A375 (cell line): ENCODE data around the gene SAFB. TPM values are rescaled to one million over a fixed set of nuclear protein-coding genes. Genes with fewer than 3 reads are reported as not detected.

Source experiments
- small RNA-seq: library from RNA; depleted of rRNA; stranded (forward); fragments of <200 nt; gene quantifications from one replicate; pipeline ENCODE3, GENCODE V24; 2014
- total RNA-seq: library from RNA; depleted of rRNA; stranded (reverse); fragments of >200 nt; shearing (Covaris generic); gene quantifications from 2 replicates; pipeline ENCODE4 v1.2.3, GENCODE V29; 2014; rRNA removed

Gene SAFB
- 61.2 and 65.0 TPM in 2 replicates for total RNA-seq

GRCh38 chr19:5622465-5623396, at the start of gene SAFB, which contains the start of gene SAFB2:
TSS of gene SAFB (plus strand) at chr19:5623083. CDS start at chr19:5623206, 123 bp downstream.
TSS of gene SAFB2 (minus strand) at chr19:5622776. CDS start at chr19:5622715, 61 bp downstream.

GRCh38 chr19:5680437-5681368, 57.8 kb downstream of the SAFB start, which contains the start of the genes HSD11B1L and MICOS13:
TSS of gene HSD11B1L (plus strand) at chr19:5681027. CDS start at chr19:5684833, 3,806 bp downstream.
TSS of gene MICOS13 (minus strand) at chr19:5680516. CDS start at chr19:5680486, 30 bp downstream.

DNA sequence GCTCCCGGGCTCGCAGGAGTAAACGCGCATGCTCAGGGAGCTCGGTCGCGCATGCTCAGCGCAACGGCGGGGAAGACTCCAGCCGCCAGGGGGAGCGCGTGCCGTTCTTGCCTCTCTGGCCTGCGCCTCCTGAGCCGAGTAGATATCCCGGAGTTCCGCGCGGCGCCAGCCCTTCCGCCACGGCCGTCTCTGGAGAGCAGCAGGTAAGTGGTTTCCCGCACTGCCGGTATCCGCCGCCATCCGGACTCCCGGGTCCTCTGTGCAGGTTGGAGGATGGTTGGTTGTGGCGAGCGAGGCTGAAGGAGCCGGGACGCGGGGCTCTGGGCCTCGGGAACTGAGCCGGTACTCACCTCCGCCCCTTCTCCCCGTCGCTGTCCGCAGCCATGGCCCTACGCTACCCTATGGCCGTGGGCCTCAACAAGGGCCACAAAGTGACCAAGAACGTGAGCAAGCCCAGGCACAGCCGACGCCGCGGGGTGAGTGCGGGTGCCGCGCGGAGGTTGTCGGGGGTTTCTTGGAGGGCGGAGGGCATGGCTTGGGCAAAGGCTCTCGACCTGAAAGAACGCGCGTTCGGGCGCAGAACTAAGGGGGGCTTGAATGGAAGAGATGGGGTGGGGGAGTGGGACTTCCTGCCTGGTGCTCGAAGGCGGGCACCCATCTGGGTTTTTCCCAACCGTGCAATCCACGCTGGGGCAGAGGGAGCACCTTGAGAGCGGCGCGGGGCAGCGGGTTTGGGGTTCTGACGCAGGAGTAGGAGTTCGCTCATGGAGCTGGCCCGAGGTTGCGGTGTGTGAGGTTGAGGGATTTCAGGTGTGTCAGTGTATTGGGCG, 67.5 kb downstream of the SAFB start, which contains the start of gene RPL36:
Gene RPL36 (plus strand): TSS at position 171 of the 830 bp plus-strand sequence. CDS start 213 bp downstream, at position 384.

Small RNAs within 50 kb of the gene (small RNA-seq; reads per million reads assigned to genes)
- gene SNRPEP4 = not detected

Other genes with a start within 250 kb of the SAFB start
- not detected in 2 replicates for gene ZNRF4, start 167.7 kb upstream of the SAFB start, total RNA-seq
- 0.24 and 0.64 TPM in 2 replicates for gene TINCR, start 55.1 kb upstream of the SAFB start, total RNA-seq
- gene SAFB2, start 307 bp upstream of the SAFB start, total RNA-seq = 45.6 and 45.8 TPM in 2 replicates
- gene MICOS13, start 57.4 kb downstream of the SAFB start, total RNA-seq = 232 and 245 TPM in 2 replicates
- 46.2 and 46.3 TPM in 2 replicates for gene HSD11B1L, start 57.9 kb downstream of the SAFB start, total RNA-seq
- 2,537 and 2,543 TPM in 2 replicates for gene RPL36, start 67.2 kb downstream of the SAFB start, total RNA-seq
- 306 and 350 TPM in 2 replicates for gene LONP1, start 97.1 kb downstream of the SAFB start, total RNA-seq
- gene CATSPERD, start 97.6 kb downstream of the SAFB start, total RNA-seq = not detected in 2 replicates
- 6.8 and 10.4 TPM in 2 replicates for gene PRR22, start 161.7 kb downstream of the SAFB start, total RNA-seq
- gene DUS3L, start 168.1 kb downstream of the SAFB start, total RNA-seq = 102 and 105 TPM in 2 replicates
- gene NRTN, start 182.0 kb downstream of the SAFB start, total RNA-seq = 1.1 and 1.2 TPM in 2 replicates
- not detected in 2 replicates for gene FUT6, start 216.6 kb downstream of the SAFB start, total RNA-seq
- 0.11 TPM in 1 of 2 replicates, not detected in the other for gene FUT3, start 228.4 kb downstream of the SAFB start, total RNA-seq
- 0.11 TPM in 2 replicates for gene FUT5, start 247.5 kb downstream of the SAFB start, total RNA-seq